GM21717 (cell line): Measurements from ENCODE around the gene ADGRB3.
"Not testable (repeated sequence)": the region's sequence is repeated elsewhere in the genome, so short reads cannot be mapped to it uniquely, and the experiment has no call there.

Source experiments
- ATAC-seq: cut with Tn5 transposase; IDR thresholded peaks from one replicate; pipeline ENCODE4 v1.9.1; 2021; ENCODE audit warnings: mild to moderate bottlenecking, moderate library complexity; ENCODE audit not compliant: unreplicated experiment

ADGRB3 gene

DNA sequence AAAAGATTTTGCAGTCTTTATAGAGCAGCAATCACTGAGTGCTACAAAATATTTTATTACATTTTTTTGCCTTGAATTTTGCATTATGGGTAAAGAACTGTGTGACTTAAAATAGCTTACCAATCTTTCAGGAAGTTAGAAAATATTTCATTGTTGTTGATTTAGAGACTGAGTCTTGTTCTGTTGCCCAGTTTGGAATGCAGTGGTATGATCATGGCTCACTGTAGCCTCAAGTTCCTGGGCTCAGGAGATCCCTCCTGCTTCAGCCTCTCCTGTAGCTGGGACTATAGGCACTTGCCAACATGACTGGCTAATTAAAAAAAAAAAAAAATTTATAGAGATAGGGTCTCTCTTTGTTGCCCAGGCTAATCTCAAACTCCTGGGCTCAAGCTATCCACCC, 100.8 kb downstream of the ADGRB3 start:
- ATAC-seq: no peak

GRCh38 chr6:68737061-68737460, 102.0 kb downstream of the ADGRB3 start:
- ATAC-seq: no peak

- no peak for ATAC-seq
Observed at GRCh38 chr6:68738039-68738438, 103.0 kb downstream of the ADGRB3 start.

GRCh38 chr6:68740828-68741500, 105.9 kb downstream of the ADGRB3 start:
- no peak for ATAC-seq

GRCh38 chr6:68741501-68742386, 106.7 kb downstream of the ADGRB3 start:
- no peak for ATAC-seq

DNA sequence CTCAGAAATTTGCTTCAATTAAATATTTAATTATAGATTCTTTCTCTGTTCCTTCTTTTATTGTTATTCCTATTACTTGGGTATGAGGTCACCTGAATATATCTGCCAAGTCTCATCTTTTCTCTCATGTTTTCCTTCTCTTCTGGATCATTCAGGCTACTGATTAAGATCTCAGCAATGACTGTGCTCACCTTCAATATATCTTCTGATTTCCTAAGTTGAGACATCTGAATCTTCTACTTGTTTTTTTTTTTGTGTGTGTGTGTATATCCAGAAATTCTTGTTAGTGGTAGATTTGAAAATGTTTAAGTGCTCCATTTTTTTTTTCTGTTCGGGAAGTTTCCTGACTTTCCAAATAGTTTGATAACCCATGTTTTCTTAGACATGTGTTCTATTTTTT, 108.0 kb downstream of the ADGRB3 start:
- no peak for ATAC-seq

GRCh38 chr6:68744376-68744775, 109.3 kb downstream of the ADGRB3 start:
- ATAC-seq: not testable (repeated sequence)

GRCh38 chr6:68746376-68746775, 111.3 kb downstream of the ADGRB3 start:
- no peak for ATAC-seq

GRCh38 chr6:68747110-68747790, 112.2 kb downstream of the ADGRB3 start:
- ATAC-seq: no peak

- ATAC-seq: not testable (repeated sequence)
Observed at GRCh38 chr6:68747832-68748231, 112.8 kb downstream of the ADGRB3 start.

DNA sequence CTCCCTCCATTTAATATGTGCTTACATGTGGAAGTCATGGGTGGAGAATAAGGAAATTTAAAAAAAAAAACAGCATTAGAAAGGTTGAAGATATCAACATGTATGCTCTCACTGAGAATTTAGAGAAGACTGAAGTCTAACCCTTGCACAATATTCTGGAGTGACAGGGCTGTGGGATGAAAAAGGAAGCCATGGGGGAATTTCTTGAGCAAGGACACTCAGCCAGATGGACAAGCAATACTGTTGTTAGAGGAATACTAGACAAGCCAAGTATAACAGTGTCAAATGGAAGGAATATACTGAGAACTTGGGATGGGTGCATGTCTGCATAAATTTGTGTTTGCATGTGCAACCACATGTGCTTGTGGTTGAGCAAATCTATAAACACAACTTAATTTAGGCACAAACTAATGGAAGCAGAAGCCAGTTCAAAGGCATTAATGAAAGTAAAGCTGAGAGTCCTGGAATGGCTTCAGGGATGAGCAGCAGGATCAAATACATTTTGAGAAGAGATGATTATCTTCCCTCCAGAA, 119.7 kb downstream of the ADGRB3 start:
- no peak for ATAC-seq

DNA sequence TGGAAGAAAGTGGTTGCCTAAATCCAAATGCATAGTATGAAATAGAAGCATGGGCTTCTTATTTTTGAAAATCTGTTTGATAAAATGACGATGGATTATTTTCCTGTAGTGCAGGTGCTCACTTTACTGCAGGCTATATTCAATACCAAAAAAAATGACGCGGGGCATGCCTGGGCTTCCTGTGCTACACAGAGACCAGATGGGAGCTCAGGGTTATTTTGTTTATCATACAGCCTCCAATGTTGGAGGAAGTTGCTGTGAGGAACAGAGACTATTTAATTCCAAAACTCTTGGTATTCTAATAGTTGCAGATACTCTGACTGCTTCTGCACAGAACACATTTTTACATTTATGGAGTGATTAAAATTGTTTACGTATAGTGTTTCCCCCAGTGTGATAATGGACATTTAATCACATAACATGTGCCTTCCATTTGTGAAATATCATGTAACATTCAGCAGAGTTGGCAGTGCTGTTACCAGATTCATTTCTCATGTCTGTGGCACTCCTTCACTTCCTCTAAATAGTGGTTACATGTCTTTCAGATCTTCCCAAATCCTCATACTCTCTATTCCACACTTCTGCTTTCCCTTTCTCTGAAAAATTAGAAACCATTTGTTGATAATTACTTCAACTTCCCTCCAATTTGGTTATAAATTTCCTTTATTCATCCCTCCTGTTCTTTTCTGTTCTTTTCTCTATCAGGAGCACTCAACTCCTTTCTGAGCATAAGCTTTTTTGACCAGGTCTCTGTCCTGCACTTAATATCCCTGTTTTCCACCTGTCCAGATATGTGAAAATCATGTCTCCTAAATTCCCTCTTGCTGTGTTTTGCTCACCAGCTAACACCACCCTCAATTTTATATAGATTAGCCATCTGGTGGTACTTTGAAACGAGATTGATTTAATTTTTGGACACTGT, 121.6 kb downstream of the ADGRB3 start:
- no peak for ATAC-seq

- ATAC-seq: no peak
Observed at GRCh38 chr6:68757821-68758220, 122.7 kb downstream of the ADGRB3 start.

GRCh38 chr6:68758559-68758958, 123.5 kb downstream of the ADGRB3 start:
- no peak for ATAC-seq

- ATAC-seq: no peak
Observed at GRCh38 chr6:68760485-68760884, 125.4 kb downstream of the ADGRB3 start.

DNA sequence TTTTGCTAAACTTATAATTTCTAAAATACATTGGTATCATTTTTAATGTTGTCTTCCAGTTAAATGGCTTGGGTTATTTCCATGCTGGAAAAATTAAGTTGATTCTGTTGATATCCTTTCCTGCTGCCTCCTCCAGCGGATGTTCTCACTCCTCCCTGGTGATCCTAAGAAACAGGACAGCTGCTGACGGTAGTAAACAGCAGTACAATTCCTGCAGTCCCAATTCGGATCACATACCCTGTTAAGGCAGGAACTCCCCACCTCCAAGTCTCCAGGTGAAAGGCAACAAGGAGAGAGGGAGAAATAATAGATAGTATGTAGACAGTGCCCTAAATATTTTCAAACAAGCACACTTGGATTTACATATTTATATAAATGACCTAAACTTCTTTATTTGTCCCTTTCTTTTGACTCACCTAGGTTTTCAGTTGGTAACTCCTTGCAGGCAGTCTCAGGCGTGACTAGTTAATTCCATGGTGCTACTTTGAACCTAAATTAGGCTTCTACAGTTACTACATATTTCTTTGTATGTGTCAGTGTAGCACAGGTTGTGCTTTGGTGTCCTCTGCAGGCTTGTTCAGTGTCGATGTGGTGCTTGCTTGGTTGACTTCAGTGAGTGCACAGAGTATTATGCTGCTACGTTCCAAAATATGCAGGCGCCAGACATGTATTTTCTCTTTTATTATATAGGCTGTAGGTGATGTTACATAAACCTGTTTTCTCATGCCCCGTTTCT, 126.0 kb downstream of the ADGRB3 start:
- ATAC-seq: no peak

- no peak for ATAC-seq
Observed at GRCh38 chr6:68761985-68762384, 126.9 kb downstream of the ADGRB3 start.

DNA sequence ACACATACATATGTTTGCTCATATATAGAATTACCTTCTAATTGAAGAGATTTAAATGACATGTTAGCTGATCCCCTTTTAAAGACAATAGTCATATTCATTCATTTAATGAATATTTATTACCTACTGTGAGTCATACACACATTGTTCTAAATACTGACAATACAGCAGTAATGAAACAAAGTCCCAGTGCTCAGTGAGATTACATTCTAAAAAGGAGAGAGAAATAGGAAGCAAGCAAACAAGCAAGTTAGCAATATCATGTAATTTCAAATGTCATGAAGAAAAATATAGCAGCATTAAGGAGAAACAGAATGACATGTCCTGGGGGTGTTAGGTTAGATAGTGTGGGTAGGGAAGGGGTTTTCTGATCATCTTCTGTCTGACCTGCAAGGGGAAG, 136.3 kb downstream of the ADGRB3 start:
- ATAC-seq: no peak

- ATAC-seq: no peak
Observed at GRCh38 chr6:68774843-68775242, 139.8 kb downstream of the ADGRB3 start.

DNA sequence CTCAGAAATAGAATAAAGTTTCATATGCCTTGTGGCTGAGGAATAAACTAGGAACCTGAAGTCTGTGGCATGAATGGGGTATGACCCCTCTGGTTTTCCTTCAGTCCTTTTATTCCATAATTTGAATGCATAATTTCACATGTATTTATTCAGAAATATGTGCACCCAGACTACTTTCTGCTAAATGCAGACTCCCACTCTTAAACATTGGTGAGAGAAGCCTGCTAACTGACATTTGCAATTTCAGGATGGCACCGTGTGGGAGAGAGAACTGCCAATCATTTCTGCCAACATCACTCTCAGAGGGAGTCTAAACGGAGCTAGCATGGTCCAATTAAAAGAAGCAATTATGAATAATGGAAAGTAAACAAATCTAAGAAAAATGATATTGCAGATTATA, 141.3 kb downstream of the ADGRB3 start:
- no peak for ATAC-seq
